ENCODE results near the gene FEM1B. TPM values are rescaled to one million over a fixed set of nuclear protein-coding genes. Genes with fewer than 3 reads are reported as not detected.

The FEM1B gene
- total RNA-seq, 2 donors from 2014 or later = 46.0 to 50.0 TPM

- H3K9me3 ChIP-seq = no peaks in the 10 kb centered on the region
- WGBS = 64% methylated on average over 1 of the region's 1 CpG
- no peak overlapping the region for H3K4me3 ChIP-seq
- intact Hi-C loops (cut with DNase I) = no loop called here
- peak overlapping the region; percentile 57 to 65 for H3K27ac ChIP-seq
- no peaks in the 10 kb centered on the region for H3K36me3 ChIP-seq
- no peaks in the 10 kb centered on the region for H3K27me3 ChIP-seq (replicated peaks; ENCODE audit: insufficient read depth)
- DNase-seq (ENCODE audit: low spot score) = no peak
- no peak for TF ChIP-seq POLR2A (IDR thresholded peaks at IDR 0.05)
- no peak for TF ChIP-seq POLR2AphosphoS5 (IDR thresholded peaks at IDR 0.05)
- no peak for TF ChIP-seq CTCF (IDR thresholded peaks at IDR 0.05)
- peaks cover 4% of the 10 kb centered on the region for H3K4me1 ChIP-seq (replicated peaks)
Measured at GRCh38 chr15:68272721-68273271, 4.7 kb upstream of the FEM1B start.

- no peak overlapping the region for H3K4me3 ChIP-seq
- intact Hi-C loops (cut with DNase I) = no loop called here
- peaks cover 4% of the 10 kb centered on the region for H3K4me1 ChIP-seq (replicated peaks)
- TF ChIP-seq CTCF (IDR thresholded peaks at IDR 0.05) (no peak), POLR2A (IDR thresholded peaks at IDR 0.05) (no peak), POLR2AphosphoS5 (IDR thresholded peaks at IDR 0.05) (no peak)
- peak overlapping the region; percentile 57 to 65 for H3K27ac ChIP-seq
- 73% methylated on average over 5 of the region's 5 CpGs for WGBS
- no peaks in the 10 kb centered on the region for H3K27me3 ChIP-seq (replicated peaks; ENCODE audit: insufficient read depth)
- no peaks in the 10 kb centered on the region for H3K36me3 ChIP-seq
- no peak for DNase-seq (ENCODE audit: low spot score)
- no peaks in the 10 kb centered on the region for H3K9me3 ChIP-seq
Measured at GRCh38 chr15:68274201-68274848, 3.2 kb upstream of the FEM1B start.

GRCh38 chr15:68275165-68275746 is 2.3 kb upstream of the FEM1B start:
- Histone ChIP-seq H3K36me3 (no peaks in the 10 kb centered on the region), H3K9me3 (no peaks in the 10 kb centered on the region), H3K4me1 (replicated peaks) (peaks cover 4% of the 10 kb centered on the region), H3K27ac (peak overlapping the region; percentile 97 to 98), H3K27me3 (replicated peaks; ENCODE audit: insufficient read depth) (no peaks in the 10 kb centered on the region), H3K4me3 (no peak overlapping the region)
- intact Hi-C loops (cut with DNase I) = loop anchor here (5.0 kb wide), 1 partner anchor 542 kb away; no protein-coding TSS in a partner anchor
- peak; percentile 75 for TF ChIP-seq POLR2AphosphoS5 (IDR thresholded peaks at IDR 0.05)
- TF ChIP-seq CTCF (IDR thresholded peaks at IDR 0.05) = no peak
- WGBS = 62% methylated on average over 3 of the region's 3 CpGs
- peak; percentile 59 for DNase-seq (ENCODE audit: low spot score)

- H3K27me3 ChIP-seq (replicated peaks; ENCODE audit: insufficient read depth) = no peaks in the 10 kb centered on the region
- DNase-seq (ENCODE audit: low spot score) = no peak
- peak overlapping the region; percentile 85 to 95 for H3K4me3 ChIP-seq
- no peaks in the 10 kb centered on the region for H3K9me3 ChIP-seq
- peak overlapping the region; percentile 97 to 98 for H3K27ac ChIP-seq
- intact Hi-C loops (cut with DNase I) = loop anchor here (5.0 kb wide), 1 partner anchor 541 kb away; no protein-coding TSS in a partner anchor
- H3K4me1 ChIP-seq (replicated peaks) = peaks cover 5% of the 10 kb centered on the region
- H3K36me3 ChIP-seq = no peaks in the 10 kb centered on the region
- TF ChIP-seq CTCF (IDR thresholded peaks at IDR 0.05) = no peak
- TF ChIP-seq POLR2AphosphoS5 (IDR thresholded peaks at IDR 0.05) = no peak
- TF ChIP-seq POLR2A (IDR thresholded peaks at IDR 0.05) = no peak
- 22% methylated on average over 3 of the region's 3 CpGs for WGBS
Measured at GRCh38 chr15:68276668-68277067, 877 bp upstream of the FEM1B start.

Data from prostate gland (tissue), 2 donors.